HAP-1 (cell line): ENCODE measurements around the gene DLK1.

Experiments
- DNase-seq, 2 experiments: peaks; one replicate each; pipeline ENCODE4 v3.0.0-alpha.2; 2016 to 2020; ENCODE audit warnings: low spot score in 2 of 2
- H3K27me3 ChIP-seq: fragments of 250-450 bp; sonication (Bioruptor Pico); 2 replicates; pipeline ENCODE4 v1.5.1; 2020; ENCODE audit warnings: low read depth, mild to moderate bottlenecking, moderate library complexity
- H3K36me3 ChIP-seq: fragments of 250-450 bp; sonication (Bioruptor Pico); replicated peaks from 2 replicates; pipeline ENCODE4 v1.5.1; 2020; ENCODE audit warnings: mild to moderate bottlenecking
- H3K4me1 ChIP-seq: fragments of 250-450 bp; sonication (Bioruptor Pico); 2 replicates; pipeline ENCODE4 v1.5.1; 2020; ENCODE audit warnings: mild to moderate bottlenecking
- H3K4me3 ChIP-seq: fragments of 250-450 bp; sonication (Bioruptor Pico); 2 replicates; pipeline ENCODE4 v1.5.1; 2020; ENCODE audit warnings: mild to moderate bottlenecking, moderate library complexity
- H3K9me3 ChIP-seq: fragments of 250-450 bp; sonication (Bioruptor Pico); 2 replicates; pipeline ENCODE4 v1.5.1; 2020; ENCODE audit warnings: mild to moderate bottlenecking, moderate library complexity
- in situ Hi-C: fragments of 300-500 bp; cut with MboI; formaldehyde crosslinking; loops from 3 replicates; pipeline ENCODE4 v1.14.3; 2020; ENCODE audit warnings: low sequenced_read_pairs, inconsistent platforms, mixed read lengths

The DLK1 gene

GRCh38 chr14:100727873-100728240 lies 1.2 kb downstream of the DLK1 start:
- Histone ChIP-seq H3K36me3 (no peaks in the 10 kb centered on the region), H3K4me3 (no peak overlapping the region), H3K27me3 (peaks cover 20% of the 10 kb centered on the region), H3K9me3 (no peaks in the 10 kb centered on the region), H3K4me1 (no peaks in the 10 kb centered on the region)
- in situ Hi-C loops = no loop called here
- no peak for DNase-seq

- no peak for DNase-seq
- Histone ChIP-seq H3K4me1 (no peaks in the 10 kb centered on the region), H3K36me3 (no peaks in the 10 kb centered on the region), H3K4me3 (no peak overlapping the region), H3K27me3 (peaks cover 20% of the 10 kb centered on the region), H3K9me3 (no peaks in the 10 kb centered on the region)
- in situ Hi-C loops = no loop called here
Measured at GRCh38 chr14:100728962-100729361, 2.3 kb downstream of the DLK1 start.

GRCh38 chr14:100729982-100730381 lies 3.3 kb downstream of the DLK1 start:
- no peak for DNase-seq
- in situ Hi-C loops = no loop called here
- H3K27me3 ChIP-seq = peaks cover 20% of the 10 kb centered on the region
- H3K9me3 ChIP-seq = no peaks in the 10 kb centered on the region
- H3K4me3 ChIP-seq = no peak overlapping the region
- no peaks in the 10 kb centered on the region for H3K36me3 ChIP-seq
- H3K4me1 ChIP-seq = no peaks in the 10 kb centered on the region

GRCh38 chr14:100730581-100730980 lies 3.9 kb downstream of the DLK1 start:
- peaks cover 20% of the 10 kb centered on the region for H3K27me3 ChIP-seq
- no peaks in the 10 kb centered on the region for H3K4me1 ChIP-seq

GRCh38 chr14:100731011-100731670 lies 4.4 kb downstream of the DLK1 start:
- in situ Hi-C loops = no loop called here
- Histone ChIP-seq H3K27me3 (peaks cover 18% of the 10 kb centered on the region), H3K36me3 (no peaks in the 10 kb centered on the region), H3K4me1 (no peaks in the 10 kb centered on the region), H3K4me3 (no peak overlapping the region), H3K9me3 (no peaks in the 10 kb centered on the region)
- DNase-seq = no peak

More at GRCh38 chr14:100730581-100730980, 3.9 kb downstream of the DLK1 start:
- no peak for DNase-seq
- in situ Hi-C loops = no loop called here
- Histone ChIP-seq H3K4me3 (no peak overlapping the region), H3K9me3 (no peaks in the 10 kb centered on the region), H3K36me3 (no peaks in the 10 kb centered on the region)

GRCh38 chr14:100731846-100732765 lies 5.4 kb downstream of the DLK1 start:
- no peaks in the 10 kb centered on the region for H3K36me3 ChIP-seq
- H3K27me3 ChIP-seq = peaks cover 11% of the 10 kb centered on the region

GRCh38 chr14:100732766-100733100 lies 6.0 kb downstream of the DLK1 start:
- Histone ChIP-seq H3K36me3 (no peaks in the 10 kb centered on the region), H3K4me1 (no peaks in the 10 kb centered on the region), H3K4me3 (no peak overlapping the region), H3K9me3 (no peaks in the 10 kb centered on the region), H3K27me3 (peaks cover 5% of the 10 kb centered on the region)
- in situ Hi-C loops = no loop called here
- no peak for DNase-seq

More at GRCh38 chr14:100731846-100732765, 5.4 kb downstream of the DLK1 start:
- Histone ChIP-seq H3K4me3 (no peak overlapping the region), H3K9me3 (no peaks in the 10 kb centered on the region), H3K4me1 (no peaks in the 10 kb centered on the region)
- no peak for DNase-seq
- in situ Hi-C loops = no loop called here

GRCh38 chr14:100733152-100733850 lies 6.6 kb downstream of the DLK1 start:
- no peaks in the 10 kb centered on the region for H3K9me3 ChIP-seq
- no peaks in the 10 kb centered on the region for H3K27me3 ChIP-seq
- H3K4me3 ChIP-seq = no peak overlapping the region
- in situ Hi-C loops = no loop called here
- H3K4me1 ChIP-seq = no peaks in the 10 kb centered on the region
- DNase-seq = no peak
- no peaks in the 10 kb centered on the region for H3K36me3 ChIP-seq

GRCh38 chr14:100734031-100734990 lies 7.6 kb downstream of the DLK1 start:
- Histone ChIP-seq H3K27me3 (no peaks in the 10 kb centered on the region), H3K4me3 (no peak overlapping the region), H3K4me1 (no peaks in the 10 kb centered on the region), H3K9me3 (no peaks in the 10 kb centered on the region), H3K36me3 (no peaks in the 10 kb centered on the region)
- in situ Hi-C loops = no loop called here
- DNase-seq = no peak

GRCh38 chr14:100735271-100735670 lies 8.6 kb downstream of the DLK1 start:
- no peaks in the 10 kb centered on the region for H3K4me1 ChIP-seq
- in situ Hi-C loops = no loop called here
- DNase-seq = no peak
- no peaks in the 10 kb centered on the region for H3K9me3 ChIP-seq
- H3K27me3 ChIP-seq = no peaks in the 10 kb centered on the region
- no peaks in the 10 kb centered on the region for H3K36me3 ChIP-seq
- no peak overlapping the region for H3K4me3 ChIP-seq

GRCh38 chr14:100736269-100737180 lies 9.8 kb downstream of the DLK1 start:
- no peaks in the 10 kb centered on the region for H3K4me1 ChIP-seq
- peak in 1 of 2 experiments; percentile 17 for DNase-seq
- H3K27me3 ChIP-seq = no peaks in the 10 kb centered on the region
- no peak overlapping the region for H3K4me3 ChIP-seq
- H3K36me3 ChIP-seq = no peaks in the 10 kb centered on the region
- in situ Hi-C loops = no loop called here
- no peaks in the 10 kb centered on the region for H3K9me3 ChIP-seq

- Histone ChIP-seq H3K9me3 (no peaks in the 10 kb centered on the region), H3K4me1 (no peaks in the 10 kb centered on the region), H3K36me3 (no peaks in the 10 kb centered on the region), H3K27me3 (no peaks in the 10 kb centered on the region), H3K4me3 (no peak overlapping the region)
- no peak for DNase-seq
- in situ Hi-C loops = no loop called here
Measured at GRCh38 chr14:100737526-100737925, 10.8 kb downstream of the DLK1 start.
